GM12878 (cell line): ENCODE results near the gene CPEB3. TPM values are rescaled to one million over a fixed set of nuclear protein-coding genes. Genes with fewer than 3 reads are reported as not detected.

ENCODE experiments used
- ATAC-seq: fragments of 200-7000 bp; cut with Tn5 transposase; 3 replicates; pipeline ENCODE4 v1.9.1; 2020; ENCODE audit warnings: mild to moderate bottlenecking, moderate library complexity
- BruUV-seq: library from RNA; stranded (reverse); fragments of 400-500 nt; replicated peaks from 2 replicates; lab custom pipeline; 2021; lab: Mats Ljungman, UMichigan
- CTCF ChIA-PET: fragments of 300-600 bp; sonication (Branson Sonifier 250); formaldehyde crosslinking; extraction: SDS; loops from one replicate; lab custom pipeline; 2021; ENCODE audit warnings: inconsistent platforms; lab: Yijun Ruan, JAX
- POLR2A ChIA-PET: fragments of 350-600 bp; formaldehyde crosslinking; extraction: SDS; loops from one replicate; lab custom pipeline; 2021; ENCODE audit warnings: inconsistent platforms; lab: Charles Lee
- RAD21 ChIA-PET: fragments of 300-600 bp; sonication (Branson Sonifier 250); formaldehyde crosslinking; loops from one replicate; lab custom pipeline; 2023; ENCODE audit warnings: antibody characterized with exemption; ENCODE audit not compliant: unreplicated experiment; lab: Charles Lee
- SMC1A ChIA-PET: fragments of 300-600 bp; sonication (Branson Sonifier 250); formaldehyde crosslinking; loops from one replicate; lab custom pipeline; 2023; ENCODE audit not compliant: unreplicated experiment, uncharacterized antibody; lab: Charles Lee
- DNase-seq: peaks from one replicate; pipeline ENCODE4 v3.0.0-alpha.2; 2011; ENCODE audit warnings: low read depth, low spot score
- FAIRE-seq: peaks from 3 replicates; lab custom pipeline; 2011; peaks lifted over from hg19 to GRCh38; lab: Jason Lieb, UNC
- H2AFZ ChIP-seq: 2 replicates; pipeline ENCODE4 v1.6.0; 2011; ENCODE audit warnings: low read depth, low read length, control low read depth; ENCODE audit not compliant: control insufficient read depth
- H3K27ac ChIP-seq: 2 replicates; pipeline ENCODE4 v1.5.1; 2011; ENCODE audit warnings: control low read depth; ENCODE audit not compliant: control insufficient read depth, insufficient read depth
- H3K27me3 ChIP-seq, 2 experiments: replicated peaks in 1 of 2; 2 replicates each; pipeline versions ENCODE4 v1.6.0 to v1.6.1; 2011; ENCODE audit warnings: low read length in 1 of 2; ENCODE audit not compliant: control insufficient read depth in 2 of 2, insufficient read depth in 2 of 2
- H3K36me3 ChIP-seq, 2 experiments: 2 replicates each; pipeline ENCODE4 v1.5.1; 2011; ENCODE audit warnings: low read length in 1 of 2; ENCODE audit not compliant: control insufficient read depth in 2 of 2, insufficient read depth in 2 of 2
- H3K4me1 ChIP-seq: 2 replicates; pipeline ENCODE4 v1.6.1; 2011; ENCODE audit warnings: mild to moderate bottlenecking, low read length, moderate library complexity, mixed read lengths; ENCODE audit not compliant: control insufficient read depth, insufficient read depth
- H3K4me2 ChIP-seq: 2 replicates; pipeline ENCODE4 v1.6.0; 2011; ENCODE audit warnings: control low read depth; ENCODE audit not compliant: control insufficient read depth, insufficient read depth
- H3K4me3 ChIP-seq: fragments of 200-600 bp; sonication (generic); 2 replicates; pipeline ENCODE4 v1.5.1; 2016
- H3K79me2 ChIP-seq: 2 replicates; pipeline ENCODE4 v1.6.0; 2011; ENCODE audit warnings: low read length; ENCODE audit not compliant: control insufficient read depth, insufficient read depth
- H3K9ac ChIP-seq: 2 replicates; pipeline ENCODE4 v1.8.0; 2011; ENCODE audit warnings: low read length, control low read depth, mixed read lengths; ENCODE audit not compliant: control insufficient read depth, insufficient read depth
- H3K9me3 ChIP-seq: replicated peaks from 3 replicates; pipeline ENCODE4 v1.5.1; 2011; ENCODE audit warnings: mild to moderate bottlenecking, low read length; ENCODE audit not compliant: control insufficient read depth, insufficient read depth
- H4K20me1 ChIP-seq: 2 replicates; pipeline ENCODE4 v1.6.0; 2011; ENCODE audit not compliant: control insufficient read depth, insufficient read depth
- ASH2L ChIP-seq: fragments of 300-600, 200-600 bp; sonication (generic); IDR thresholded peaks from 2 replicates; pipeline ENCODE4 v1.6.1; 2017; ENCODE audit warnings: low read depth, mild to moderate bottlenecking, borderline replicate concordance
- CBX3 ChIP-seq: fragments of 200-600 bp; sonication (generic); IDR thresholded peaks from 2 replicates; pipeline ENCODE4 v1.6.1; 2016; ENCODE audit warnings: low read depth, borderline replicate concordance
- EZH2 ChIP-seq: IDR thresholded peaks from 2 replicates; pipeline ENCODE4 v1.6.1; 2012; ENCODE audit warnings: low read depth, mild to moderate bottlenecking, control low read depth, inconsistent platforms, low read length, borderline replicate concordance; ENCODE audit not compliant: control insufficient read depth
- FOXM1 ChIP-seq: IDR thresholded peaks from 2 replicates; pipeline ENCODE4 v1.6.1; 2012; ENCODE audit warnings: low read depth, mild to moderate bottlenecking, inconsistent platforms, low read length, moderate library complexity
- HDAC2 ChIP-seq: fragments of 200-600 bp; sonication (generic); IDR thresholded peaks from 2 replicates; pipeline ENCODE4 v1.6.1; 2017
- KDM1A ChIP-seq: fragments of 200-600 bp; sonication (generic); IDR thresholded peaks from 2 replicates; pipeline ENCODE4 v1.6.1; 2016; ENCODE audit warnings: borderline replicate concordance
- NBN ChIP-seq: fragments of 450-650 bp; IDR thresholded peaks from 2 replicates; pipeline ENCODE4 v1.6.1; 2016
- NFIC ChIP-seq: IDR thresholded peaks from 2 replicates; pipeline ENCODE4 v1.6.1; 2012; ENCODE audit warnings: low read depth, mild to moderate bottlenecking, inconsistent platforms, low read length, moderate library complexity
- NFXL1 ChIP-seq: fragments of 450-650 bp; IDR thresholded peaks from 2 replicates; pipeline ENCODE4 v1.6.1; 2017; ENCODE audit warnings: antibody characterized with exemption, mild to moderate bottlenecking, borderline replicate concordance
- RBBP5 ChIP-seq: fragments of 200-600 bp; sonication (generic); conservative IDR thresholded peaks from 2 replicates; pipeline ENCODE4 v1.6.1; 2016
- SPI1 ChIP-seq: IDR thresholded peaks from 2 replicates; pipeline ENCODE4 v1.6.1; 2011; ENCODE audit warnings: low read depth, mild to moderate bottlenecking, low read length, moderate library complexity, borderline replicate concordance; ENCODE audit not compliant: insufficient read depth
- STAT1 ChIP-seq: fragments of 450-650 bp; conservative IDR thresholded peaks from 2 replicates; pipeline ENCODE4 v1.6.1; 2014; ENCODE audit warnings: antibody characterized with exemption, mild to moderate bottlenecking
- TAF1 ChIP-seq: IDR thresholded peaks from 2 replicates; pipeline ENCODE4 v1.6.1; 2011; ENCODE audit warnings: mild to moderate bottlenecking, low read depth, low read length, borderline replicate concordance
- ZNF274 ChIP-seq: IDR thresholded peaks from one replicate; pipeline ENCODE4 v1.8.0; 2011; ENCODE audit not compliant: insufficient read length, insufficient read depth
- ZNF622 ChIP-seq: fragments of 450-650 bp; IDR thresholded peaks from 2 replicates; pipeline ENCODE4 v1.6.1; 2017; ENCODE audit warnings: mild to moderate bottlenecking, inconsistent platforms
- ZZZ3 ChIP-seq: IDR thresholded peaks from 2 replicates; pipeline ENCODE4 v1.6.1; 2011; ENCODE audit warnings: low read depth; ENCODE audit not compliant: control insufficient read depth, insufficient read length
- WGBS: methylation state at CpG from one replicate; pipeline ENCODE4 v1.1.6; 2016; ENCODE audit warnings: low lambda C conversion rate; ENCODE audit not compliant: insufficient replicate concordance, insufficient coverage; ENCODE audit errors: missing lambda C conversion rate; 5-methylcytosine and 5-hydroxymethylcytosine counted together
- in situ Hi-C: fragments of 300-500 bp; cut with MboI; formaldehyde crosslinking; loops from 9 replicates; pipeline ENCODE4 v1.14.3; 2018; ENCODE audit warnings: mixed read lengths
- intact Hi-C: fragments of 100-400 bp; cut with micrococcal nuclease; formaldehyde crosslinking; loops from one replicate; pipeline ENCODE4 v1.14.2; 2022; ENCODE audit not compliant: unreplicated experiment
- polyA plus RNA-seq, 11 experiments: library from polyadenylated mRNA; depleted of rRNA in 4 of 11; unstranded in 6 of 11; stranded (reverse) in 5 of 11; fragments of >200 nt; fragmentation: Nextera tagmentation in 4 of 11; fragmentation: Illumina TruSeq in 1 of 11; extraction: Ambion mirVana in 4 of 11; extraction: Trizol in 1 of 11; gene quantifications; 1 replicate in 1 of 11; 2 replicates in 10 of 11; pipeline versions ENCODE4 v1.2.1 to v1.2.3, GENCODE V29; 2011 to 2016; ENCODE audit warnings: inconsistent platforms in 2 of 11, missing spikeins in 2 of 11, low read depth in 1 of 11
- total RNA-seq, 4 experiments: library from RNA; depleted of rRNA in 3 of 4; stranded (reverse); fragments of >200 nt in 3 of 4; fragmentation: Illumina TruSeq in 1 of 4; extraction: Trizol in 1 of 4; gene quantifications; 2 replicates each; pipeline versions ENCODE4 v1.2.1 to v1.2.3, GENCODE V29; 2013 to 2021
- TF ChIP-seq, protein P1 (sequence below): IDR thresholded peaks from 2 replicates; pipeline ENCODE4 v1.6.1; 2012; ENCODE audit warnings: low read depth, low read length, improper control_type of control experiment
- TF ChIP-seq, protein P2 (sequence below), 3 experiments: IDR thresholded peaks in 2 of 3; conservative IDR thresholded peaks in 1 of 3; 2 replicates each; pipeline ENCODE4 v1.5.1; 2011; ENCODE audit warnings: low read depth in 3 of 3, low read length in 3 of 3, mild to moderate bottlenecking in 3 of 3, control low read depth in 2 of 3, moderate library complexity in 2 of 3, inconsistent platforms in 1 of 3, mixed read lengths in 1 of 3; ENCODE audit not compliant: control insufficient read depth in 2 of 3, insufficient read depth in 1 of 3; ENCODE audit errors: extremely low read depth in 1 of 3

CPEB3 gene
- total and polyA plus RNA-seq, 10 of the 15 experiments (the other 5 are each of a cell fraction or from before 2014, with no cell fraction given): 0.50 to 2.3 (median 1.2) TPM

DNA sequence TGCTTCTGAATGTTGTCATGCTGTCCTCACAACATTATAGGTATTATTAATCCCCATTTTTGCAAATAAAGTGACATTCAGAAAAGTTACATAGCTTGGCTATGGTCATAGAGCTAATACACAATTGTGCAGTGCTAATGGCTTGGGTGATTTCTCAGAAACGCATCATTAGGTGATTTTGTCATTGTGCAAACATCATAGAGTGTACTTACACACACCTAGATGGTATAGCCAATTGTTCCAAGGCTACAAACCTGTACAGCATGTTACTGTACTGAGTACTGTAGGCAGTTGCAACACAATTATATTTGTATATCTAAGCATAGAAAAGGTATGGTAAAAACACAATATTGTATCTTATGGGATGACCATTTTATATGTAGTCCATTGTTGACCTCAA, 276.3 kb downstream of the CPEB3 start:
- ATAC-seq: no peak
- no TSS peak for BruUV-seq
- no peak overlapping the region for H3K4me3 ChIP-seq
- no peak for DNase-seq
- H3K36me3 ChIP-seq: peaks cover 0 to 37% of the 10 kb centered on the region in 2 experiments
- no peak overlapping the region for H3K4me2 ChIP-seq
- H3K79me2 ChIP-seq: no peaks in the 10 kb centered on the region
- no peak overlapping the region for H3K27ac ChIP-seq
- H3K27me3 ChIP-seq: no peaks in the 10 kb centered on the region
- no peaks in the 10 kb centered on the region for H3K9me3 ChIP-seq
- ChIA-PET CTCF (no interaction called here), SMC1A (no interaction called here), RAD21 (no interaction called here), POLR2A (interaction anchor here (0.6 kb wide), 1 partner anchor 154 kb away, joined by 3 read pairs; no protein-coding TSS in a partner anchor)
- TF ChIP-seq CBX3 (no peak), KDM1A (no peak), ZZZ3 (no peak), NBN (no peak), SPI1 (no peak), STAT1 (no peak), HDAC2 (no peak), NFIC (no peak), ZNF622 (no peak), ASH2L (no peak), NFXL1 (no peak), EZH2 (no peak), FOXM1 (no peak), TAF1 (no peak), ZNF274 (no peak), RBBP5 (no peak)
- TF ChIP-seq, protein P1, sequence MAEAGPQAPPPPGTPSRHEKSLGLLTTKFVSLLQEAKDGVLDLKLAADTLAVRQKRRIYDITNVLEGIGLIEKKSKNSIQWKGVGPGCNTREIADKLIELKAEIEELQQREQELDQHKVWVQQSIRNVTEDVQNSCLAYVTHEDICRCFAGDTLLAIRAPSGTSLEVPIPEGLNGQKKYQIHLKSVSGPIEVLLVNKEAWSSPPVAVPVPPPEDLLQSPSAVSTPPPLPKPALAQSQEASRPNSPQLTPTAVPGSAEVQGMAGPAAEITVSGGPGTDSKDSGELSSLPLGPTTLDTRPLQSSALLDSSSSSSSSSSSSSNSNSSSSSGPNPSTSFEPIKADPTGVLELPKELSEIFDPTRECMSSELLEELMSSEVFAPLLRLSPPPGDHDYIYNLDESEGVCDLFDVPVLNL: no peak
- TF ChIP-seq, protein P2, sequence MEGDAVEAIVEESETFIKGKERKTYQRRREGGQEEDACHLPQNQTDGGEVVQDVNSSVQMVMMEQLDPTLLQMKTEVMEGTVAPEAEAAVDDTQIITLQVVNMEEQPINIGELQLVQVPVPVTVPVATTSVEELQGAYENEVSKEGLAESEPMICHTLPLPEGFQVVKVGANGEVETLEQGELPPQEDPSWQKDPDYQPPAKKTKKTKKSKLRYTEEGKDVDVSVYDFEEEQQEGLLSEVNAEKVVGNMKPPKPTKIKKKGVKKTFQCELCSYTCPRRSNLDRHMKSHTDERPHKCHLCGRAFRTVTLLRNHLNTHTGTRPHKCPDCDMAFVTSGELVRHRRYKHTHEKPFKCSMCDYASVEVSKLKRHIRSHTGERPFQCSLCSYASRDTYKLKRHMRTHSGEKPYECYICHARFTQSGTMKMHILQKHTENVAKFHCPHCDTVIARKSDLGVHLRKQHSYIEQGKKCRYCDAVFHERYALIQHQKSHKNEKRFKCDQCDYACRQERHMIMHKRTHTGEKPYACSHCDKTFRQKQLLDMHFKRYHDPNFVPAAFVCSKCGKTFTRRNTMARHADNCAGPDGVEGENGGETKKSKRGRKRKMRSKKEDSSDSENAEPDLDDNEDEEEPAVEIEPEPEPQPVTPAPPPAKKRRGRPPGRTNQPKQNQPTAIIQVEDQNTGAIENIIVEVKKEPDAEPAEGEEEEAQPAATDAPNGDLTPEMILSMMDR (IDR thresholded peaks at IDR 0.05 in 2 of 3, conservative IDR thresholded peaks at IDR 0.05 in 1 of 3; ENCODE audit: control insufficient read depth in 2 of 3, extremely low read depth in 1 of 3, insufficient read depth in 1 of 3, low read depth in 3 of 3, low read length in 3 of 3): no peak
- H3K9ac ChIP-seq: no peak overlapping the region
- H4K20me1 ChIP-seq: no peaks in the 10 kb centered on the region; the same call in 1 of the 2 replicates
- intact Hi-C loops (no loop called here), in situ Hi-C loops (no loop called here)
- no peak for FAIRE-seq
- no peak overlapping the region for H2AFZ ChIP-seq
- 95% methylated on average over 1 of the region's 1 CpG for WGBS
- no peaks in the 10 kb centered on the region for H3K4me1 ChIP-seq
